ENCODE data around the gene OLA1. TPM values are rescaled to one million over a fixed set of nuclear protein-coding genes. Genes with fewer than 3 reads are reported as not detected.

OLA1 gene
- total RNA-seq, 1 experiment from 2014 or later: 263 TPM

DNA sequence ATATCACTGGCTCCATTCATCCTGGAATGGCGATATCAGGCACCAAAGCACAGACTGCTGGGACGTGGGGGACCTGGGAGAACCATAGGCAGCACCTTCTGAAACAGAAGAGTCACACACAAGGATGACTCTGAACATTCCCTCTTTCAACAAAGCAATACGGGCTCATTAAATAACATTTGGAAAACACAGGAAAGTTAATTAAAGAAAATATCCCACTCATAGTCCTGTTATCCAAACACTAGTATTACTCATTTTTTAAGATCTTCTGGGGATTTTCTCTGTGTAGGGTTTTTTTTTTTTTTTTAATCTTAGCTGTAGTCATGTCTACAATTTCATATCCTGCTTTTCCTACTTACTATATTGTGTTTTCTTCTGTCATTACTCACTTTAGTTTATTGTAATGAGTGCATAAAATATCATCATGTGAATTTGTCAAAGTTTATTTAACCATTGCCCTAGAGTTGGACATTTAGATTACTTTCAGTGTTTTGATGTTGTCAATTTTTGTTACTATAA lies 213.2 kb downstream of the OLA1 start:
- no peak for TF ChIP-seq EZH2 (IDR thresholded peaks at IDR 0.05; ENCODE audit: low read depth)
- TF ChIP-seq, protein P1, sequence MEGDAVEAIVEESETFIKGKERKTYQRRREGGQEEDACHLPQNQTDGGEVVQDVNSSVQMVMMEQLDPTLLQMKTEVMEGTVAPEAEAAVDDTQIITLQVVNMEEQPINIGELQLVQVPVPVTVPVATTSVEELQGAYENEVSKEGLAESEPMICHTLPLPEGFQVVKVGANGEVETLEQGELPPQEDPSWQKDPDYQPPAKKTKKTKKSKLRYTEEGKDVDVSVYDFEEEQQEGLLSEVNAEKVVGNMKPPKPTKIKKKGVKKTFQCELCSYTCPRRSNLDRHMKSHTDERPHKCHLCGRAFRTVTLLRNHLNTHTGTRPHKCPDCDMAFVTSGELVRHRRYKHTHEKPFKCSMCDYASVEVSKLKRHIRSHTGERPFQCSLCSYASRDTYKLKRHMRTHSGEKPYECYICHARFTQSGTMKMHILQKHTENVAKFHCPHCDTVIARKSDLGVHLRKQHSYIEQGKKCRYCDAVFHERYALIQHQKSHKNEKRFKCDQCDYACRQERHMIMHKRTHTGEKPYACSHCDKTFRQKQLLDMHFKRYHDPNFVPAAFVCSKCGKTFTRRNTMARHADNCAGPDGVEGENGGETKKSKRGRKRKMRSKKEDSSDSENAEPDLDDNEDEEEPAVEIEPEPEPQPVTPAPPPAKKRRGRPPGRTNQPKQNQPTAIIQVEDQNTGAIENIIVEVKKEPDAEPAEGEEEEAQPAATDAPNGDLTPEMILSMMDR (conservative IDR thresholded peaks at IDR 0.05): no peak
- H3K9me3 ChIP-seq (ENCODE audit: insufficient read depth, low read depth): no peaks in the 10 kb centered on the region
- H3K9me2 ChIP-seq (ENCODE audit: insufficient read depth): 0 out of 2 replicates have a peak, but pooled peaks cover 3% of the 10 kb centered on the region
- H3K36me3 ChIP-seq (ENCODE audit: low read depth): no peaks in the 10 kb centered on the region
- intact Hi-C loops (cut with micrococcal nuclease; ENCODE audit: unreplicated experiment): no loop called here
- H2AFZ ChIP-seq: no peak overlapping the region
- H4K20me1 ChIP-seq (ENCODE audit: insufficient read depth): no peaks in the 10 kb centered on the region
- no peaks in the 10 kb centered on the region for H3K79me2 ChIP-seq (ENCODE audit: low read depth)
- H3F3A ChIP-seq (ENCODE audit: insufficient read depth, low read depth): peaks cover 6% of the 10 kb centered on the region; the same call in 1 of the 2 replicates
- H3K4me3 ChIP-seq: no peak overlapping the region
- no peak overlapping the region for H3K27ac ChIP-seq
- H3K4me2 ChIP-seq: no peak overlapping the region
- CTCF ChIA-PET: interaction anchor here (0.6 to 1.0 kb wide), 2 partner anchors 16 to 241 kb away, joined by 3 to 6 read pairs; no protein-coding TSS in a partner anchor
- BruUV-seq (replicated peaks): no TSS peak
- H3K27me3 ChIP-seq (ENCODE audit: insufficient read depth, low read depth): no peaks in the 10 kb centered on the region
- no peak for DNase-seq
- POLR2A ChIA-PET (ENCODE audit: unreplicated experiment): no interaction called here
- H3K4me1 ChIP-seq (replicated peaks; ENCODE audit: insufficient read depth): peaks cover 5% of the 10 kb centered on the region

DNA sequence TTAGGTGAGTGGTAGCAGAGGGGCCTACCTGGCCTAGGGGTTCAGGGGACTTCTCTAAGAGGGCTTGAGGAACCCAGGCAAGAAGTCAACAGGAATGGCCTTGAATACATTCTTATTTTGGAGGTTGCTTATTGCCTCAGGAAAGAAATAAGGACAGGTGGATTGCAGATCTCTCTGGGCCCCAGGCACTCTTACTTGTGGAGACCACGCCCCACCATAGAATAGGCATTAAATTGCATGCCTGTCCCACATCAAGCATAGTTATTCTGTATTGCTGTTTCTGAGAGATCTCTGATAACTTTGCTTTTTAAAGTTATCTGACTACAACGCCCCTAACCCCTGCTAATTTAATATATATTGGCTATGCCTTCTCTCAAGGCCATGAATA lies 215.2 kb downstream of the OLA1 start:
- no peaks in the 10 kb centered on the region for H3K27me3 ChIP-seq (ENCODE audit: insufficient read depth, low read depth)
- BruUV-seq (replicated peaks): no TSS peak
- H3K36me3 ChIP-seq (ENCODE audit: low read depth): no peaks in the 10 kb centered on the region
- H4K20me1 ChIP-seq (ENCODE audit: insufficient read depth): no peaks in the 10 kb centered on the region
- DNase-seq: no peak
- H3K4me3 ChIP-seq: no peak overlapping the region
- H3K9me2 ChIP-seq (ENCODE audit: insufficient read depth): 0 out of 2 replicates have a peak, but pooled peaks cover 3% of the 10 kb centered on the region
- H3K4me1 ChIP-seq (replicated peaks; ENCODE audit: insufficient read depth): no peaks in the 10 kb centered on the region
- no peak overlapping the region for H3K27ac ChIP-seq
- intact Hi-C loops (cut with micrococcal nuclease; ENCODE audit: unreplicated experiment): no loop called here
- no peak for TF ChIP-seq EZH2 (IDR thresholded peaks at IDR 0.05; ENCODE audit: low read depth)
- TF ChIP-seq, protein P1 (conservative IDR thresholded peaks at IDR 0.05): no peak
- H3F3A ChIP-seq (ENCODE audit: insufficient read depth, low read depth): no peaks in the 10 kb centered on the region
- ChIA-PET CTCF (no interaction called here), POLR2A (ENCODE audit: unreplicated experiment) (no interaction called here)
- H3K9me3 ChIP-seq (ENCODE audit: insufficient read depth, low read depth): no peaks in the 10 kb centered on the region
- H3K79me2 ChIP-seq (ENCODE audit: low read depth): no peaks in the 10 kb centered on the region
- H2AFZ ChIP-seq: no peak overlapping the region
- H3K4me2 ChIP-seq: no peak overlapping the region

DNA sequence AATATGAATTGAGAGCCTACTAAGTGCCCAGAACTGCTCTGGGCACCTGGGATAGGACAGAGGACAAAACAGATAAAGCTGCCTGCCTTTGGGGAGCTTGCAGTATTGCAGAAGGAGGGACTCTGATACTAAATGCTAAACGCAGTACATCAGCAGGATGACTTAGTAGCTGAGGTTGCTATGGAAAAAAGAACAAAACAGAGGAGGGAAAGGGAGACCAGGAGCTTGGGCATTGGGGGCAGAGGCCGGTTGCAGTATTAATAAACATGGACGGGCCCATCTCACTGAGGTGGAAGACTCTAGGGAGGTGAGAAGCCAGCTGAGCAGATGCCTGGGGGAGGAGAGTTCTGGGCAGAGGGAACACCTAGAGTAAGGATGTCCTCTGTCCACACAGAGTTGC lies 217.1 kb downstream of the OLA1 start:
- H3K4me1 ChIP-seq (replicated peaks; ENCODE audit: insufficient read depth): 0 out of 2 replicates have a peak, but pooled peaks cover 5% of the 10 kb centered on the region

More for the DNA sequence above, 217.1 kb downstream of the OLA1 start:
- H3K4me3 ChIP-seq: no peak overlapping the region
- no peaks in the 10 kb centered on the region for H3F3A ChIP-seq (ENCODE audit: insufficient read depth, low read depth)
- H2AFZ ChIP-seq: no peak overlapping the region
- no peaks in the 10 kb centered on the region for H3K36me3 ChIP-seq (ENCODE audit: low read depth)
- no peaks in the 10 kb centered on the region for H3K9me2 ChIP-seq (ENCODE audit: insufficient read depth)
- H3K27me3 ChIP-seq (ENCODE audit: insufficient read depth, low read depth): no peaks in the 10 kb centered on the region
- H3K4me2 ChIP-seq: no peak overlapping the region
- intact Hi-C loops (cut with micrococcal nuclease; ENCODE audit: unreplicated experiment): no loop called here
- ChIA-PET CTCF (no interaction called here), POLR2A (ENCODE audit: unreplicated experiment) (interaction anchor here (0.5 to 0.7 kb wide), 2 partner anchors 59 to 65 kb away, joined by 5 to 7 read pairs; no protein-coding TSS in a partner anchor)
- no peak for TF ChIP-seq EZH2 (IDR thresholded peaks at IDR 0.05; ENCODE audit: low read depth)
- TF ChIP-seq, protein P1 (conservative IDR thresholded peaks at IDR 0.05): no peak
- no peaks in the 10 kb centered on the region for H4K20me1 ChIP-seq (ENCODE audit: insufficient read depth)
- H3K79me2 ChIP-seq (ENCODE audit: low read depth): no peaks in the 10 kb centered on the region
- no peak overlapping the region for H3K27ac ChIP-seq
- no peaks in the 10 kb centered on the region for H3K9me3 ChIP-seq (ENCODE audit: insufficient read depth, low read depth)
- no peak for DNase-seq
- BruUV-seq (replicated peaks): no TSS peak

All from PC-9 (cell line).